ENCODE results near the gene OR2C1. TPM values are rescaled to one million over a fixed set of nuclear protein-coding genes. Genes with fewer than 3 reads are reported as not detected.

OR2C1 gene
- total RNA-seq, 1 experiment from 2014 or later = not detected

- H2AFZ ChIP-seq (ENCODE audit: low read depth, low read length, poor library complexity, severe bottlenecking) = no peak overlapping the region
- no peak overlapping the region for H3K9ac ChIP-seq (ENCODE audit: low read length)
- intact Hi-C loops (cut with micrococcal nuclease) = no loop called here
- no peak for TF ChIP-seq EZH2phosphoT487 (IDR thresholded peaks at IDR 0.05; ENCODE audit: borderline replicate concordance)
- no peak for TF ChIP-seq SP1 (IDR thresholded peaks at IDR 0.05; ENCODE audit: low read depth)
- TF ChIP-seq ZFX (IDR thresholded peaks at IDR 0.05) = no peak
- TF ChIP-seq POLR2A (IDR thresholded peaks at IDR 0.05; ENCODE audit: borderline replicate concordance, extremely low read depth, insufficient read depth, insufficient read length) = no peak
- no peak for TF ChIP-seq RAD21 (IDR thresholded peaks at IDR 0.05; ENCODE audit: low read depth)
- TF ChIP-seq ZNF274 (IDR thresholded peaks at IDR 0.05; ENCODE audit: low read depth, low read length) = no peak
- TF ChIP-seq CEBPB (IDR thresholded peaks at IDR 0.05; ENCODE audit: low read depth) = no peak
- no peak for TF ChIP-seq ATF3 (IDR thresholded peaks at IDR 0.05)
- no peak for TF ChIP-seq POLR2AphosphoS5 (IDR thresholded peaks at IDR 0.05; ENCODE audit: low read depth, low read length)
- TF ChIP-seq ELF1 (IDR thresholded peaks at IDR 0.05; ENCODE audit: borderline replicate concordance, low read depth) = no peak
- TF ChIP-seq REST (IDR thresholded peaks at IDR 0.05; ENCODE audit: low read depth) = no peak
- TF ChIP-seq EGR1 (IDR thresholded peaks at IDR 0.05; ENCODE audit: low read depth) = no peak
- TF ChIP-seq ZBTB33 (IDR thresholded peaks at IDR 0.05; ENCODE audit: extremely low read depth, insufficient replicate concordance, low read length) = no peak
- ATAC-seq (no peak), DNase-seq (ENCODE audit: low read depth, low spot score) (no peak)
- H3K27ac ChIP-seq (ENCODE audit: low read depth, low read length) = no peak overlapping the region
- H3K4me3 ChIP-seq (replicated peaks in 1 of 2; ENCODE audit: low read depth in 1 of 2, low read length in 2 of 2) = no peak overlapping the region
- BruUV-seq (replicated peaks) = no TSS peak
- CTCF ChIA-PET = no interaction called here
- POLR2A ChIA-PET = no interaction called here
- no peak overlapping the region for H3K4me2 ChIP-seq (ENCODE audit: low read length)
- H3K4me1 ChIP-seq (ENCODE audit: control insufficient read depth in 1 of 2, insufficient read depth in 2 of 2, low read length in 2 of 2) = no peaks in the 10 kb centered on the region
- no peaks in the 10 kb centered on the region for H3K27me3 ChIP-seq (ENCODE audit: insufficient read depth, low read length)
- no peaks in the 10 kb centered on the region for H3K79me2 ChIP-seq (ENCODE audit: insufficient read depth, low read length)
- no peaks in the 10 kb centered on the region for H3K9me2 ChIP-seq (ENCODE audit: insufficient read depth)
- no peaks in the 10 kb centered on the region for H4K20me1 ChIP-seq (ENCODE audit: insufficient read depth)
- no peaks in the 10 kb centered on the region for H3K9me3 ChIP-seq (ENCODE audit: control insufficient read depth in 1 of 2, insufficient read depth in 1 of 2, low read depth in 1 of 2, low read length in 2 of 2)
- H3K36me3 ChIP-seq (ENCODE audit: control insufficient read depth in 1 of 2, insufficient read depth in 2 of 2, low read length in 2 of 2) = no peaks in the 10 kb centered on the region
- RAD21 ChIA-PET (ENCODE audit: low non-redundant PET in 1 of 2, low total read pairs in 2 of 2, uncharacterized antibody in 2 of 2, unreplicated experiment in 2 of 2) = no interaction called here
Observed at GRCh38 chr16:3348547-3349167, 7.0 kb upstream of the OR2C1 start.
